ENCODE measurements around the gene NUP210. TPM values are rescaled to one million over a fixed set of nuclear protein-coding genes. Genes with fewer than 3 reads are reported as not detected.

NUP210 gene
- total and polyA plus RNA-seq, 2 of the 13 experiments (the other 11 are each of a cell fraction or from before 2014, with no cell fraction given), result 31.6 to 35.2 TPM

DNA sequence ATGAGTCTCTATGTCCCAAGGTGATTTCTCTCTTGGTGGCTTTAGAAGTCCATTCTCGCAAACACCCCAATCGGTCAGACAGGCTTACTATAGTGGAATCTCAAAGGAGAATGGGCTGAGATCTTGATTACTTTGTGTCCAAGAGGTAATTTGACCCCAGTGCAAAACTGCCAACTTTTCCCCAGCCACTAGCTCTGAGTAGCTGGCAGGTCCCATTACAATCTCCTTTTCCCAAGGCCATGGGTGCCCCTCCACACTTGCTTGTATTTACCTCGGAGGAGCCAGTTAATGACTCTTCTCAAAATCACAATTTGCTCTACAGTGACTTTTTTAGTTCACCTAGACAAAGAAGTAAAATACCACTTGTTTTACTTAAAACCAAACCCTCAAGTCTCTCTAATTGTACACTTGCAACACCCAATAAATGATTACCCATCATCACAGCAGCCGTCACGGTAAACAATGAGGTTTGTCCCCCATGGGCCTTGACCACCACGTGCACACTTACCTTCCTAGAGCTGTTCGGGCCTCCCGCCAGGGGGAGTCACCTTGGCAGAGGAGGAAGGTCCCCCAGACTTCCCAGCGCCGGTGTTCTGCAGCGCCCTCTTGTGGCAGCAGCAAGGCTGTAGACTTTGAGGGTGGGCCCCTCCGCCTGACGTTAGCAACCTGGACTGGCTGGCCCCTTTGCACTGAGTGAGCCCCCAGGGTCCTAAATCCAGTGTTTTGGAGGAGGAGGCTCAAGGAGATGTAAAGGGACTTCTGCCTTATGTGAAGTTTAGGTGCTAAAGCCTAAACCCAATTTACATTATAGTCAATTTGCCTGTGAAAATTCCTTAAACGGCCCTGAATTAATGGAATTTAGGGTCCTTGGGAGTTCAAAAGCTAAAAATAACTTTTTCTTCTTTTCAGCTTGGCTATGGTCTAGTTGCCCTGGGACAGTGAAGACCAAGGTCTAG is 41.3 kb upstream of the NUP210 start (continued):
- TF ChIP-seq ZNF780A (CRISPR knock-in tag; IDR thresholded peaks at IDR 0.05) (0 out of 2 replicates have a peak, but pooled peaks have one; percentile 28), ZNF121 (CRISPR knock-in tag; IDR thresholded peaks at IDR 0.05) (peak; percentile 26; the same call in 1 of the 2 replicates), ZFP82 (CRISPR knock-in tag; IDR thresholded peaks at IDR 0.05; ENCODE audit: borderline replicate concordance) (no peak), THAP9 (CRISPR knock-in tag; IDR thresholded peaks at IDR 0.05; ENCODE audit: borderline replicate concordance) (peak; percentile 52; the same call in 1 of the 2 replicates), ZC3H4 (CRISPR knock-in tag; IDR thresholded peaks at IDR 0.05; ENCODE audit: borderline replicate concordance) (no peak), SOX13 (IDR thresholded peaks at IDR 0.05) (no peak), SOX13 (CRISPR knock-in tag; conservative IDR thresholded peaks at IDR 0.05 in 1 of 2, IDR thresholded peaks at IDR 0.05 in 1 of 2) (peak in 1 of 2 experiments; percentile 76; a peak in 2 of 4 replicates), AGO1 (IDR thresholded peaks at IDR 0.05; ENCODE audit: low read depth, low read length, poor library complexity, severe bottlenecking) (no peak), NKX3-1 (CRISPR knock-in tag; IDR thresholded peaks at IDR 0.05) (0 out of 2 replicates have a peak, but pooled peaks have one; percentile 16), HINFP (CRISPR knock-in tag; IDR thresholded peaks at IDR 0.05; ENCODE audit: low read depth) (no peak), MIER2 (CRISPR knock-in tag; IDR thresholded peaks at IDR 0.05) (peak; percentile 78), CBX1 (IDR thresholded peaks at IDR 0.05; ENCODE audit: low read depth) (peak; percentile 88), SIX1 (CRISPR knock-in tag; IDR thresholded peaks at IDR 0.05; ENCODE audit: borderline replicate concordance) (peak; percentile 49; the same call in 1 of the 2 replicates), AHDC1 (CRISPR knock-in tag; IDR thresholded peaks at IDR 0.05; ENCODE audit: borderline replicate concordance) (no peak), TBX2 (CRISPR knock-in tag; IDR thresholded peaks at IDR 0.05; ENCODE audit: borderline replicate concordance) (peak; percentile 76; the same call in 1 of the 2 replicates), ZBTB43 (CRISPR knock-in tag; conservative IDR thresholded peaks at IDR 0.05) (0 out of 2 replicates have a peak, but pooled peaks have one; percentile 29)

All from HepG2 (cell line).